ENCODE measurements around the gene LSR. TPM values are rescaled to one million over a fixed set of nuclear protein-coding genes. Genes with fewer than 3 reads are reported as not detected.

Gene LSR
- polyA plus RNA-seq, 1 donor from 2014 or later, result not detected

GRCh38 chr19:35241417-35241816 is 7.4 kb upstream of the LSR start (continued):
- TF ChIP-seq, protein P1, sequence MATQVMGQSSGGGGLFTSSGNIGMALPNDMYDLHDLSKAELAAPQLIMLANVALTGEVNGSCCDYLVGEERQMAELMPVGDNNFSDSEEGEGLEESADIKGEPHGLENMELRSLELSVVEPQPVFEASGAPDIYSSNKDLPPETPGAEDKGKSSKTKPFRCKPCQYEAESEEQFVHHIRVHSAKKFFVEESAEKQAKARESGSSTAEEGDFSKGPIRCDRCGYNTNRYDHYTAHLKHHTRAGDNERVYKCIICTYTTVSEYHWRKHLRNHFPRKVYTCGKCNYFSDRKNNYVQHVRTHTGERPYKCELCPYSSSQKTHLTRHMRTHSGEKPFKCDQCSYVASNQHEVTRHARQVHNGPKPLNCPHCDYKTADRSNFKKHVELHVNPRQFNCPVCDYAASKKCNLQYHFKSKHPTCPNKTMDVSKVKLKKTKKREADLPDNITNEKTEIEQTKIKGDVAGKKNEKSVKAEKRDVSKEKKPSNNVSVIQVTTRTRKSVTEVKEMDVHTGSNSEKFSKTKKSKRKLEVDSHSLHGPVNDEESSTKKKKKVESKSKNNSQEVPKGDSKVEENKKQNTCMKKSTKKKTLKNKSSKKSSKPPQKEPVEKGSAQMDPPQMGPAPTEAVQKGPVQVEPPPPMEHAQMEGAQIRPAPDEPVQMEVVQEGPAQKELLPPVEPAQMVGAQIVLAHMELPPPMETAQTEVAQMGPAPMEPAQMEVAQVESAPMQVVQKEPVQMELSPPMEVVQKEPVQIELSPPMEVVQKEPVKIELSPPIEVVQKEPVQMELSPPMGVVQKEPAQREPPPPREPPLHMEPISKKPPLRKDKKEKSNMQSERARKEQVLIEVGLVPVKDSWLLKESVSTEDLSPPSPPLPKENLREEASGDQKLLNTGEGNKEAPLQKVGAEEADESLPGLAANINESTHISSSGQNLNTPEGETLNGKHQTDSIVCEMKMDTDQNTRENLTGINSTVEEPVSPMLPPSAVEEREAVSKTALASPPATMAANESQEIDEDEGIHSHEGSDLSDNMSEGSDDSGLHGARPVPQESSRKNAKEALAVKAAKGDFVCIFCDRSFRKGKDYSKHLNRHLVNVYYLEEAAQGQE (IDR thresholded peaks at IDR 0.05; ENCODE audit: borderline replicate concordance), result no peak
- no peak for TF ChIP-seq TAF1 (IDR thresholded peaks at IDR 0.05; ENCODE audit: low read depth)
- no peak for TF ChIP-seq EP300 (conservative IDR thresholded peaks at IDR 0.05; ENCODE audit: poor library complexity, severe bottlenecking)

DNA sequence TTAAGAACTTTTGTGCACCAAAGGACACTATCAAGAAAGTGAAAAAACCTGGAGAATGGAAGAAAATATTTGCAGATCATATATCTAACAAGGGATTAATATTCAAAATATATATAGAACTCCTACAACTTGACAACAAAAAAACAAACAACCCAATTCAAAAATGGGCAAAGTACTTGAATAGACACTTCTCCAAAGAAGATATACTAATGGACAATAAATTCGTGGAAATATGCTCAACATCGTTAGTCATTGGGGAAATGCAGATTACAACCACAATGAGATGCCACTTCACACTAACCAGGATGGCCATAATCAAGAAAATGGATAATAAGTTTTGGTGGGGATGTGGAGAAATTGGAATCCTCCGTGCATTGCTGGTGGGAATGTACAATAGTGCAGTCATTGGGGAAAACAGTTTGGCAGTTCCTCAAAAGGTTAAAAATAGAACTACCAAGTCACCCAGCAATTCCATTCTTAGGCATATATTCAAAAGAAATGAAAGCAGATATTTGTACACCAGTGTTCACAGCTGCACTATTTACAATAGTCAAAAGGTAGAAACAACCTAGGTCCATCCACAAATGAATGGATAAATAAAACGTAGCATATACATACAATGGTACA is 2.2 kb upstream of the LSR start:
- H4K20me1 ChIP-seq (ENCODE audit: insufficient read depth), result no peaks in the 10 kb centered on the region
- peaks cover 38% of the 10 kb centered on the region for H3K27me3 ChIP-seq (ENCODE audit: insufficient read depth, low read depth, low read length)
- H3F3A ChIP-seq (ENCODE audit: insufficient read depth, low read length, poor library complexity, severe bottlenecking), result no peaks in the 10 kb centered on the region
- no peak overlapping the region for H3K4me3 ChIP-seq (ENCODE audit: low read length)
- no peaks in the 10 kb centered on the region for H3K79me2 ChIP-seq (replicated peaks; ENCODE audit: insufficient read depth, low read length)
- H3K9ac ChIP-seq (ENCODE audit: low read length), result no peak overlapping the region
- H3K36me3 ChIP-seq (ENCODE audit: insufficient read depth, low read length), result no peaks in the 10 kb centered on the region
- H3K4me2 ChIP-seq (ENCODE audit: low read length), result no peak overlapping the region
- H3K27ac ChIP-seq (ENCODE audit: low read length), result no peak overlapping the region
- H2AFZ ChIP-seq (ENCODE audit: low read depth, low read length), result no peak overlapping the region
- no peaks in the 10 kb centered on the region for H3K9me3 ChIP-seq (ENCODE audit: low read length)
- H3K9me2 ChIP-seq (ENCODE audit: insufficient read depth, low read length), result no peaks in the 10 kb centered on the region
- TF ChIP-seq RAD21 (conservative IDR thresholded peaks at IDR 0.05) (no peak), SMC3 (conservative IDR thresholded peaks at IDR 0.05; ENCODE audit: poor library complexity) (no peak), CTCF (IDR thresholded peaks at IDR 0.05; ENCODE audit: poor library complexity, severe bottlenecking) (no peak), TAF1 (IDR thresholded peaks at IDR 0.05; ENCODE audit: low read depth) (no peak), EP300 (conservative IDR thresholded peaks at IDR 0.05; ENCODE audit: poor library complexity, severe bottlenecking) (no peak), POLR2AphosphoS5 (IDR thresholded peaks at IDR 0.05) (no peak), MXI1 (conservative IDR thresholded peaks at IDR 0.05; ENCODE audit: poor library complexity, severe bottlenecking) (no peak), EZH2 (IDR thresholded peaks at IDR 0.05; ENCODE audit: borderline replicate concordance, insufficient read depth, low read length, poor library complexity, severe bottlenecking) (no peak)
- TF ChIP-seq, protein P1 (IDR thresholded peaks at IDR 0.05; ENCODE audit: borderline replicate concordance), result no peak
